ENCODE results near the gene GAGE12J. TPM values are rescaled to one million over a fixed set of nuclear protein-coding genes. Genes with fewer than 3 reads are reported as not detected.

Gene GAGE12J
- total and polyA plus RNA-seq, 7 donors = not detected

DNA sequence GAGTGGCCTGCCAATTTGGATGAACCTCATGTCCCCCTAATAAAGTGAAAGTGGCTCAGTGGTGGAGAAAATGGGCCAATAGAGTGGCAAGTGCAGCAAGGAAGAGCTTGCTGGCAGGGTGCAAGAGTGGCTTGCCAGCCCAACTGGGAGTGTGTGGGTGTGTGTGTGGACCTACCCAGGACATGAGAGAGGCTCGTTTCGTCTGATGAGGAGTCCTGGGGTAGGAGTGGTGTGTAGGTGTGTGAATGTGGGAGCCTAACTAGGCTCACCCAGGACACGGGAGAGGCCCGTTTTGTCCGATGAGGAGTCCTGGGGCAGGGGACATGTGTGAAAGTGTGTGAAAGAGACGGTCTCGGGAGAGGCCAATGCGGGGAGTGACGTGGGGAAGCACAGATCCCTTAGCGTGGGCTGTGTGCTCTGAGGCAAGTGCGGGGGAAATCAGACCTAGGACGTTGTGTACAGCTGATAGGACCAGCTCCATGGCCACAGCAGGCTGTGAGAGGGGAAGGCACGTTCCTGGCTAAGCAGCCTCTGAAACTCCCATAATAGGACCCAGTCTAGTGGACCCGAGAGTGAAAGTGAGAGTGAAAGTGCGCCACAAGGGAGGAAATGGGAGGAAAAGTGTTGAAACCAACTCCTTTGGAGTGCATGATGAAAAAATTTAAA is 13.1 kb upstream of the GAGE12J start:
- TF ChIP-seq, protein P1, sequence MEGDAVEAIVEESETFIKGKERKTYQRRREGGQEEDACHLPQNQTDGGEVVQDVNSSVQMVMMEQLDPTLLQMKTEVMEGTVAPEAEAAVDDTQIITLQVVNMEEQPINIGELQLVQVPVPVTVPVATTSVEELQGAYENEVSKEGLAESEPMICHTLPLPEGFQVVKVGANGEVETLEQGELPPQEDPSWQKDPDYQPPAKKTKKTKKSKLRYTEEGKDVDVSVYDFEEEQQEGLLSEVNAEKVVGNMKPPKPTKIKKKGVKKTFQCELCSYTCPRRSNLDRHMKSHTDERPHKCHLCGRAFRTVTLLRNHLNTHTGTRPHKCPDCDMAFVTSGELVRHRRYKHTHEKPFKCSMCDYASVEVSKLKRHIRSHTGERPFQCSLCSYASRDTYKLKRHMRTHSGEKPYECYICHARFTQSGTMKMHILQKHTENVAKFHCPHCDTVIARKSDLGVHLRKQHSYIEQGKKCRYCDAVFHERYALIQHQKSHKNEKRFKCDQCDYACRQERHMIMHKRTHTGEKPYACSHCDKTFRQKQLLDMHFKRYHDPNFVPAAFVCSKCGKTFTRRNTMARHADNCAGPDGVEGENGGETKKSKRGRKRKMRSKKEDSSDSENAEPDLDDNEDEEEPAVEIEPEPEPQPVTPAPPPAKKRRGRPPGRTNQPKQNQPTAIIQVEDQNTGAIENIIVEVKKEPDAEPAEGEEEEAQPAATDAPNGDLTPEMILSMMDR (IDR thresholded peaks at IDR 0.05) = no peak
- H3K4me3 ChIP-seq = peak overlapping the region; percentile 64

DNA sequence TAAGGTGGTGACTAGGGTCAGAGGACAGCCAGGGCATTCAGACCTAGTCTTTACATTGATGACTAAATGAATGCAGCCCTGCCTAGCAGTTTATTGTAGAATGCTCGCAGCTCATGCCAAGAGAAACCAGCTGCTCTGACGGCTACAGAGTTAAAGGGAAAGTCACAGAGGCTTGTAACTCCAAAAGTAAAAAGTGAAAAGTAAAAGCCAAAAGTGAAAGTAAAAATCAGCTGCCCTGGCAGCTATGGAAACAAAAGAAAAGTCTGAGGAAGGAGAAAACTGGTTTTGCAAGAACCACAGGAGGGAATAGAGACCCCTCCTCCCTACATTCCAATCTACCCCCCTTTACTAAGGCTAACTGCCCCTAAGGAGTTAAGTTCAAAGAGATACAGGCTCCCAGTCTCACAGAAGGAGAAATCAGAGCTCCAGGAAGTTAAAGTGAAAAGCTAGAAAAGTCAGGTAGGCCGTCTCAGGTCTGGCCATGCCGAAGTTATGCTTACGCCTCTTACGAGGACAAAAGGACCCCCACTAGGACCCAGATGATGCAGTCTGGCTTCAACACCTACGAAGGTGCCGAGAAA is 12.3 kb upstream of the GAGE12J start:
- TF ChIP-seq, protein P1 (IDR thresholded peaks at IDR 0.05) = no peak
- no peaks in the 10 kb centered on the region for H3K9me3 ChIP-seq
- H3K4me1 ChIP-seq = no peaks in the 10 kb centered on the region
- peak overlapping the region; percentile 23 for H3K27ac ChIP-seq
- intact Hi-C loops (cut with DNase I) = no loop called here
- WGBS, 3 donors = 3 to 26% (median 6%) methylated on average over 8 of the region's 8 CpGs
- ATAC-seq = peak in 1 of 4 donors; percentile 50
- H3K27me3 ChIP-seq (ENCODE audit: insufficient read depth in 3 of 3, low read length in 2 of 3) = peaks cover 0 to 9% (median 0%) of the 10 kb centered on the region in 3 donors
- peak overlapping the region; percentile 64 for H3K4me3 ChIP-seq
- no peaks in the 10 kb centered on the region for H3K36me3 ChIP-seq (ENCODE audit: insufficient read depth in 1 of 2, low read depth in 1 of 2)
- DNase-seq = no peak

More for the DNA sequence above, 13.1 kb upstream of the GAGE12J start:
- intact Hi-C loops (cut with DNase I) = no loop called here
- ATAC-seq (peak in 3 of 4 donors; percentile 48 to 70 (median 58)), DNase-seq (no peak)
- Histone ChIP-seq H3K36me3 (ENCODE audit: insufficient read depth in 1 of 2, low read depth in 1 of 2) (no peaks in the 10 kb centered on the region), H3K27me3 (ENCODE audit: insufficient read depth in 3 of 3, low read length in 2 of 3) (peaks cover 0 to 9% (median 0%) of the 10 kb centered on the region in 3 donors), H3K9me3 (no peaks in the 10 kb centered on the region), H3K27ac (peak overlapping the region; percentile 23), H3K4me1 (no peaks in the 10 kb centered on the region)
- 21 to 43% (median 41%) methylated on average over 14 to 15 of the region's 15 CpGs for WGBS, 3 donors

DNA sequence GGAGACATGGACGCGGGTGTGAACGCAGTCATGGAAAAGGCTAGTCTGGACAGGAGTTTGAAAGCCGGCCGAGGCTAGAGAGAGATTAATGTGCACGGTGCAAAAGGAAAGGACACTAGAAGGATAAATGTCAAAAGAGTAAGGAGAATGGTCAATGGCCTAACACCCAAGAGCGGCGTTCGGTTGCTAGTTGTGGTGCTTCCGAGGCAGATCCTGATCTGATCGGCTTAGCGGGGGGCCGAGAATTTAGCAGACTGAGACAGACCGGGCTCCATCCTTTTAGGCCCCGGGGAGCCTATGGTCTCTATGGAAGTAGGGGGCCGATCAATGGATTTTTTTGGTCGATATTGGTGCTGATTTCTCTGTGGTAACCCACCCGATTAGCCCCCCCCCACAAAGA is 11.5 kb upstream of the GAGE12J start:
- 56 to 65% (median 62%) methylated on average over 18 of the region's 18 CpGs for WGBS, 3 donors
- no peak overlapping the region for H3K27ac ChIP-seq
- peaks cover 0 to 9% (median 0%) of the 10 kb centered on the region in 3 donors for H3K27me3 ChIP-seq (ENCODE audit: insufficient read depth in 3 of 3, low read length in 2 of 3)
- no peaks in the 10 kb centered on the region for H3K36me3 ChIP-seq (ENCODE audit: insufficient read depth in 1 of 2, low read depth in 1 of 2)
- H3K4me1 ChIP-seq = no peaks in the 10 kb centered on the region
- ATAC-seq (no peak), DNase-seq (no peak)
- peak overlapping the region; percentile 64 for H3K4me3 ChIP-seq
- intact Hi-C loops (cut with DNase I) = no loop called here
- TF ChIP-seq, protein P1 (IDR thresholded peaks at IDR 0.05) = no peak
- no peaks in the 10 kb centered on the region for H3K9me3 ChIP-seq

DNA sequence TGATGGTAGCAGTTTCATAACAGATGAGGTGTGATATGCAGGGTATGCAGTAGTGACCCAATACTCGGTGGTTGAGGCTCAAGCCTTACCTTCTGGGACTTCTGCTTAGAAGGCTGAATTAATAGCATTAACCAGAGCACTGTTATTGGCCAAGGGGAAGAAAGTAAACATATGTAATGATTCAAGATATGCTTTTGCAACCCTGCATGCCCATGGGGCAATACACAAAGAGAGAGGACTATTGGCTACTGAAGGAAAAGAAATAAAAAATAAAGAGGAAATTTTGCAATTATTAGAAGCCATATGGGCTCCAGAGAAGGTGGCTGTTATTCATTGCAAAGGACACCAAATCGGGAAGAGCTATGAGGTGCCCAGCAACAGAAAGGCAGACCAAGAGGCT is 9.7 kb upstream of the GAGE12J start:
- TF ChIP-seq, protein P1 (IDR thresholded peaks at IDR 0.05) = no peak
- Histone ChIP-seq H3K36me3 (ENCODE audit: insufficient read depth in 1 of 2, low read depth in 1 of 2) (no peaks in the 10 kb centered on the region), H3K9me3 (no peaks in the 10 kb centered on the region), H3K27me3 (ENCODE audit: insufficient read depth in 3 of 3, low read length in 2 of 3) (peaks cover 0 to 9% (median 0%) of the 10 kb centered on the region in 3 donors), H3K4me1 (no peaks in the 10 kb centered on the region), H3K27ac (no peak overlapping the region), H3K4me3 (no peak overlapping the region)
- WGBS, 3 donors = 71 to 89% (median 85%) methylated on average over 2 of the region's 2 CpGs
- no peak for DNase-seq
- intact Hi-C loops (cut with DNase I) = no loop called here
- ATAC-seq = no peak

Data from psoas muscle (tissue), 8 donors.